G401.6 (cell line): Measurements from ENCODE around the gene ALOX12B.

Source experiments
- FAIRE-seq: peaks from 2 replicates; lab custom pipeline; 2012; peaks lifted over from hg19 to GRCh38; lab: Jason Lieb, UNC

ALOX12B gene

GRCh38 chr17:8087075-8087951, at the start of gene ALOX12B:
TSS of gene ALOX12B (minus strand) at chr17:8087716. CDS start at chr17:8087442, 274 bp downstream.
- FAIRE-seq: no peak

- FAIRE-seq: no peak
Observed at GRCh38 chr17:8133941-8134340, 46.4 kb upstream of the ALOX12B start.

GRCh38 chr17:8133399-8133798, 45.9 kb upstream of the ALOX12B start:
- FAIRE-seq: no peak

- FAIRE-seq: no peak
Observed at GRCh38 chr17:8131844-8132441, 44.4 kb upstream of the ALOX12B start.

GRCh38 chr17:8128125-8128784, 40.7 kb upstream of the ALOX12B start:
- FAIRE-seq: no peak

GRCh38 chr17:8126491-8127066, 39.1 kb upstream of the ALOX12B start:
- no peak for FAIRE-seq

GRCh38 chr17:8125947-8126490, 38.5 kb upstream of the ALOX12B start:
- no peak for FAIRE-seq

GRCh38 chr17:8125154-8125946, 37.8 kb upstream of the ALOX12B start:
- no peak for FAIRE-seq

GRCh38 chr17:8124350-8125153, 37.0 kb upstream of the ALOX12B start:
- no peak for FAIRE-seq

- FAIRE-seq: peak; percentile 69
Observed at GRCh38 chr17:8123695-8124349, 36.3 kb upstream of the ALOX12B start, which contains the start of gene HES7. TSS of gene HES7 (minus strand) at chr17:8124106. CDS start at chr17:8124084, 22 bp downstream.

- no peak for FAIRE-seq
Observed at GRCh38 chr17:8122924-8123694, 35.6 kb upstream of the ALOX12B start.

GRCh38 chr17:8122422-8122923, 35.0 kb upstream of the ALOX12B start:
- FAIRE-seq: no peak

- no peak for FAIRE-seq
Observed at GRCh38 chr17:8121681-8122421, 34.3 kb upstream of the ALOX12B start.

GRCh38 chr17:8121407-8121680, 33.8 kb upstream of the ALOX12B start:
- no peak for FAIRE-seq

GRCh38 chr17:8120520-8121406, 33.2 kb upstream of the ALOX12B start:
- no peak for FAIRE-seq

- FAIRE-seq: peak; percentile 97
Observed at GRCh38 chr17:8119581-8120519, 32.3 kb upstream of the ALOX12B start.
